Right forelimb (tissue), 1 donor: ENCODE measurements around the gene MRPS18A.
A peak's percentile ranks its signal among the peaks of the same experiment; 100 is the strongest.

Source experiments
- DNase-seq: peaks from one replicate; pipeline ENCODE4 v3.0.0-alpha.2; 2018

Gene MRPS18A

DNA sequence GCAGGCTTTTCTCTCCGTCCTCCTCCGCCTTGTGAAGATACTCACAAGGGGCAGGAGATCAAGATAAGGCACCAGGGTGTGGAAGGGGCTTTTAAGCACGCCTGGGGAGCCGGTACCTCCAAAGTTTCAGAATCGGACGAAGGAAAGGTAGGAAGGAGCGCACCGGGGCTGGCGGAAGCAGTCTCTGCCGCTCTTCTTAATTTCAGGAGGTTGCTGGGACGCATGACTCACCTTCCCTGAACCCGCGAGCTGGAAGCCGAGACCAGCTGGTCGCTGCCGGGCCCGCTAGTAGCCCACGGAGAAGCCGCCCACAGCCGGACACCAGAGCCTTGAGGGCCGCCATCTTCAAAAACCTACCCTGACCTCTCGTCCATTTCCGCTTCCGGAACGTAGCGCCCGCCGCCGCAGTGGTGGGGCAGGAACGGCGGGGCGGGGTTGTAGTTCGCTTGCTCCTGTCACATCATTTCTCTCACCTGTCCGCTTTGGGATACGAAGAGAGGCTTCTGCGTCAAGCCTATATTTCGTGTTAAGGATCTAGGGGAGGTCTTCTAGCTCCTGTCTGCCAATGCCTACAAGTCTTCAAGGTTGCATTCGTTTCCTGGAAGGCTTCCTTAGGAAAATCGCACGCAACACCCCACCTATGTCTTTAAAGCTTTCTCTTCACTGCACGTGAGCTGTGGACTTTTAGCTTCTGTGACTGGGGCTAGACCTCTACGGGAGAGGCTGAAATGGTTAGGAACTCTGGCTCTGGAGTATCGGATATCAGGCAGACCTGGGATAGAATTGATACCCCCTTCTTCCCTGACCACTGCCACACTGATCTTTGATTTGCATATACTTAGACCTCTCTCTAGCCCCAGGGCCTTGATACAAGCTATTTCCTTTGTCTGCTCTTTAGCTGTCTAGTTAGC, at the start of gene MRPS18A:
TSS of gene MRPS18A (minus strand) at position 355 of the 911 bp plus-strand sequence. CDS start at position 343, 12 bp downstream.
- peak; percentile 87 for DNase-seq

DNA sequence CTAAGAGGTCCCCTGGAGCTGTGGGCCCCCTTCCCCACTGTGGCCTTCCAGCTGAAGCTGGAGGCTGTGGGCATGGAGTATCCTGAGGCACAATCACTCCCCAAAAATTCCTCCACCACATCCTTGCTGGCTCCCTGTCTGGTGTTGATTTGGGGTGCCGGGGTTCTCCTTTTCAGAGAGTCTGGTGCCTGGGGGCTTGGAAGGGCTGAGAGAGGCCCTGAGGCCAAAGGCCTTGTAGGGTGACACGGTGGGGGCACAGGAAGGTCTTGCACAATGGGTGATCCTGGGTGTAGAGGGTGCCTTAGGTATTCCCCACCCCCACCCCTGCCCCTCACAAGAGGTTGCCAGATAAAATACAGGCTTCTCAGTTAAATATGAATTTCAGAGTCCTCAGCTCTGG, 49.3 kb upstream of the MRPS18A start:
- no peak for DNase-seq

DNA sequence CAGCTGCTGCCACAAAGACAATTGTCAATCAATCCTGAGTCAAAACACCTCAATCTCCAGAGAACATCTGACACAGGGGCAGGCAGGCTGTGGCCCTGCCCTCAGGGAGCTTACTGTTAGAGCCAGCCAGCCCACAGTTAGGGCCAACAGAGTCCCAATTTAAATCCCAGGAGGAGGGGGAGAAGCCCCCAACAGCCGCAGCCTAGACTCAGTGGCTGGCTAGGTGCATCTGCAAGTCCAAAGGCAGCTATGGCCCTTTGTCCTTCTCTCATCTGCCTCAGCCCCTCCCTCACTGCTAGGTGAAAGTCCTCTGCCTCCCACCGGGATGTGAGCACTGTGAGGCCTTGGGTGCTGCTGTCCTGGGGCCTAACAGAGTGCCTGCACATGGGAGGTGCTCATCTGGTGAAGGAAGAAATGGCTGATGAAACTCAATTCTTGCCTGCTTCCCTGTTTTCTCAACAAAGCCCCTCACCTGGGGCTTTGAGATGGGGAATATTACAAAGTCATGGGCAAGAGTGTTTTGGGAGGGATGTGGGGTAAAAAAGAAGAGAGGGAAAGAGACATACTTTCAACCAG, 48.7 kb upstream of the MRPS18A start:
- no peak for DNase-seq

GRCh38 chr6:43735642-43736199, 48.1 kb upstream of the MRPS18A start:
- no peak for DNase-seq

GRCh38 chr6:43734294-43734665, 46.7 kb upstream of the MRPS18A start:
- no peak for DNase-seq

- DNase-seq = no peak
These were observed 46.1 kb upstream of the MRPS18A start for GRCh38 chr6:43733471-43734293.

GRCh38 chr6:43730634-43731033, 43.0 kb upstream of the MRPS18A start:
- DNase-seq = no peak

DNA sequence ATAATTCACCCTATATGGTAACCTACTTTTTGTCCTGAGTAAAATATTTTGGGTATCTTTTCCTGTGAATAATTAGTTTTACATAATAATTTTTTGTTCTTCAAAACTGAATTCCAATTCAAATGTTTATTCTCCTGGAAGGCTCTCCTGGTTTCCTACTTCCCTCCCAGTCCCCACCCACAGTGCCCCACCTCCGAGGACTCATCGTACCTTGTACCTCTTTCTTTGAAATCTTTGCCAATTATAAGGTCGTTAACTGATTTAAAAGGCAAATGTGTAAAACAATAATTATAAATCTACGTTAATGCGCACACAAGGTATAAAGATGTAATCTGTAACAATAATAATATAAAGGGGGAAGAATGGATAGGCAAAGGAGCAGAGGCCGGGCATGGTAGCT, 41.9 kb upstream of the MRPS18A start:
- DNase-seq = no peak

GRCh38 chr6:43728586-43728985, 41.0 kb upstream of the MRPS18A start:
- no peak for DNase-seq

DNA sequence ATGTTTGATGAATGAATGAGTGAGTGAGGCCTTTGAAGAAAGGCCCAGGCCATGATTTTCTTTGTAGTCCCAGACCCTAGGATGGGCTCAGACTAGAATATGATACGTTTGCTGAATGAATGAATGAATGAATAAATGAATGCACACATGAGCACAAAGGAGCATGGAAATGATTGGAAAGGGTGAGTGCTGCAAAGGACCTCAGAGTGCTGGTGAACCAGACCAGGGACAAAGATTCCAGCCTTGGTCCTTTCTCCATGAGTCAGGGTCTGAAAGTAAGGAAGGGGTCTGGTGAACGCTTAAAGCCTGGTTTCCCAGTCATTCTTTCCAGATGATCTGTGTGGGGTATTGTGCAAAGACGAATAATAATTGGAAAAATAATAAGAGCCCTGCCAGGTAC, 40.0 kb upstream of the MRPS18A start:
- DNase-seq = no peak

GRCh38 chr6:43725643-43726580, 38.3 kb upstream of the MRPS18A start:
- peak; percentile 27 for DNase-seq

GRCh38 chr6:43724914-43725642, 37.5 kb upstream of the MRPS18A start:
- peak; percentile 81 for DNase-seq

DNA sequence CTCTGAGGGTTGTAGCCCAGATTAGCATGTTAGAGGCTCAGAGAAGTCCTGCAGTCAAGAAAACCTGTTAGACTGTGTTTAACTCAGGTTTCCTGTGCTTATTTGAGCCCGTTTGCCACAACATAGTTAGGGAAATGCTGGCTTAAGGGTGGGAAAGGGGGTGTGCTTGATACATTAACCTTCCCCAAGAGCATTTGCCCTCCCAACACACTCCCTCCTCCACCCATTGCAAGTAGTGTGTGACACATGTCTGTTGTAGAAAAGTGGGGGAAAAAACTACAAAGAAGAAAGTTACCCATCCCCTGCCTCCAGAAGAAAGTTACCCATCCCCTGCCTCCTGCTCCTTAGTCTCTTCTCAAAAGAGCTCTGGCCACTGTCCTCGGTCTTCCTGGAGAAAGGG, 36.8 kb upstream of the MRPS18A start:
- no peak for DNase-seq

- DNase-seq = peak; percentile 56
These were observed 36.2 kb upstream of the MRPS18A start for GRCh38 chr6:43723737-43724295.

DNA sequence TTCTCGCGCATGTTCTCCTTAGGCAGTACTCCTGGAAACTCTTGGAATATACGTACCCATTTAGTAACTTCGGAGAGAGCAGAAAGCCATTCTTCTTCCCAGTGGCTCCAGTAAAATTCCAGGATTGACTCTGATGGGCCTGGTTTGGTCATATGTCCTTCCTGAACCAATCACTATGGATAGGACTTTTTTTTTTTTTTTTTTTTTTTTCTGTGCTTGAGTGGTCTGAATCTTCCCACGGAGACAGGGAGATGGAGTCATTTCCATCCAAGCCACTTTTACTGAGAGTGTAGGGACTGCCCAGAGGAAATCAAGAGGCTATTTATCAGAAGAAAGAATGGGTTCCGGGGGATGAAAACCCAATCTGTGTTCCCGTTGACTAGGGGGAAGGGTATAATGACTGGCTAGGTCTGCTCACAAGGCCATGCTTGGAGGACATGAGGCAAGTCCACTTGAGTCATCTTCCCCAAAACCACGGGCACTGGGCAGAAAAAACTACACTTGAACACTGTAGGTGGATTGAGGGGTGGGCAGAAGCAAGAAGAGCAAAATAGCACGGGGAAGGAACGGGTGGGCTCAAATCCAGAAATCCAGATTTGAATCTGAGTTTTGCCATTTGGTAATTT, 35.4 kb upstream of the MRPS18A start:
- no peak for DNase-seq

- DNase-seq = no peak
These were observed 33.4 kb upstream of the MRPS18A start for GRCh38 chr6:43720999-43721398.

GRCh38 chr6:43719511-43719910, 31.9 kb upstream of the MRPS18A start:
- DNase-seq = no peak

DNA sequence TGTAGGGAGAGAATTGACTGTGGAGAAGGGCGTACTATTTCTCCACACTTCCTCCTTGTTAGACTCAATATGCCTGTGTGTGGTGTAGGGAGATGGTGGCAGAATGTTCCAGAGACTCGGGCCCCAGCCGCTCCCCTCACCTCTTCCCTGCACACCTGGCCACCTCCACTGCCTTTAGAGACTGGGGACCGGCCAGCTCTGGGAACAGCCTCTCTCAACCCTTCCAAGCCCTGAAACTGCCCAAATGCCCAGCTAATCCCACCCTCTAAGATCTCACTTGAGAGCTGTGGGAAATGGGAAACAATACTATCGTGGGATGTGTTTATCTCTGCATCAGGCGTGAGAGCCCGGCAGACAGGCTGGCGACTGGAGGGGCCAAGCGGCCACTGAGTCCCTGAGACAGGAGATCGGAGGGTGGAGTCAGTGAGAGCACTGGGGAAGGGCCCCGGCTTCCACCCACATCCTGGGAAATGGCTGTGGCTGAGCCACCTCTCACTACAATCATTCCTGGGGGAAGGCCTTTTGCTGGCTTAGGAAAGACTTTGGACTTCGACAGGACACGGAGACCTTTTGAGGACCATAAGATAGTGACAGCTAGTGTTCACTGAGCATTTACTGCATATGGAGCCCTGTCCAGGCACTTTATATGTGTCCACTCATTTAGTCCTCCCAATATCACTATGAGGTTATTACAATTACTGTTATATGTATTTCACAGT, 31.0 kb upstream of the MRPS18A start:
- DNase-seq = no peak

DNA sequence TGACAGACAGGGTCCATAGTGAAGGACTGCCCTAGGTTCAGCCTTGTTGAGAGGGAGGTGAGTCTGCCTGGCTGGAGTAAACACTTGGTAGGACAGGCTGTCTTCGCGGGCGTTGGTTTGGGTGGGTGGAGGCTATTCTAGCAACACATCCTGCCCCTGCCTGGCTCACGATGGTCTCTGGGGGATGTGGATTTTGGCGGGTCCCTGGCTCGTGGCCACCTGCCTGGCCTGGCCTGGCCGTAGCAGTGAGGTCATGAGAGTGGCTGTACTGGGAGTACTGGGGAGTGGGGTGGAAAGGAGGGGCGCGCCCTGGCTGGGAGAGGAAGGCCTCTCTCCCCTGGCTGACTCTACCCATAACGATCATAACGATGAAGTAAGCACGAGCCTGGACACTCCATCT, 30.2 kb upstream of the MRPS18A start:
- DNase-seq = no peak

GRCh38 chr6:43717389-43717788, 29.8 kb upstream of the MRPS18A start:
- no peak for DNase-seq
